HG02884 (cell line): ENCODE measurements around the gene PM20D1.
"Not testable (repeated sequence)": the region's sequence is repeated elsewhere in the genome, so short reads cannot be mapped to it uniquely, and the experiment has no call there.

Source experiments
- ATAC-seq: cut with Tn5 transposase; IDR thresholded peaks from one replicate; pipeline ENCODE4 v1.9.1; 2021; ENCODE audit warnings: mild to moderate bottlenecking, moderate library complexity; ENCODE audit not compliant: unreplicated experiment

The PM20D1 gene

DNA sequence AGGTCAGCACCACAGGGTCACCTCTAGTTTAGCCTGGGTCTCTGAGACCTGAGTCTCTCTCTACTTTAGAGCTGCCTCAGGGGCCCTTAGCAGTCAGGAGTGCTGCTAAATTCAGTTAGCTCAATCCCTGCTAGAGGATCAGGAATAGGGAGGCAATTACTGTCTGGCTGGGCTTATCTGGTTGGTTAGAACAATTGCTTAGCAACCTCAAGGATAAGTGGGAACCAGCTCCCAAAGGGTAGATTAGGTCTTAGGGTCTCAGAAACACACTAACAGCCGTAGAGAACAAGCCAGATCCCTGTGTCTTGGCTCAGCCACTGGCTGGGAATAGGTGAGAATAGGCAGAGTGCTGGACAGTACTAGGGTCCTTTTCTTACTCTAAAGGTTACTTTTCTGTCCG, 7.7 kb downstream of the PM20D1 start:
- no peak for ATAC-seq

DNA sequence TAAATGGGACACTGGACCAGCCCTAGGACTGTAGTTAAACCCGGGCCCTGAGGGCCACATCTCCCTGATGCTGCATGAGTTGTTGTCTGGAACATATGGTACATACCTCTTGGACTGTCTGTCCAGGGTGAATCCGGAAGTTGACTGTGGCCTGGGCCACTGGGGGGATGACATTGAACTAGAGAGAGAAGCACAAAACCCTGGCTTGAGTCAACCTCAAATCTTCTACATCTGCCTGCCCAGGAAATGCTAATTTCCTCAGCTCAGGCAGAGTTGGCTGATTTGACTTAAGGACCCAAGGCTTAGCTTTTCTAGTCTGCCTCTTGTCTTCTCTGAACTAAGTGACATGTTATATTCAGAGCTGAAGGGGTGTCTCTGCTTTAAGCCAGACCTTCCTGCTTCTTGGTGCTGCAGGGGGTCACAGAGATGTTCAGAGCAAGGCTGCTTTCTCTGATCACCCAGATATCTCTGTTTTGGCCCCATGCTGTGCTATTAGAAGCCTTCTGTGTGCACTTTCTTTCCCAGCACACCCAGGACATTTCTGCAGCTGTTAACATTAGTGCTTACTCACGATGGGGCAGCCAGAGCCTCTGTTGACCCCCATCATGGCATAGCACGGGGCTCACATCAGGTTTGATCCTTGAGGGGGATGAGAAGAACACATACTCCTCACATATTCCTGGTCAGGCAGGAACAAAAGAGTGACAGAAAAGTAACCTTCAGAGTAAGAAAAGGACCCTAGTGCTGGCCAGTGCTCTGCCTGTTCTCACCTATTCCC, 9.6 kb downstream of the PM20D1 start:
- ATAC-seq: no peak

DNA sequence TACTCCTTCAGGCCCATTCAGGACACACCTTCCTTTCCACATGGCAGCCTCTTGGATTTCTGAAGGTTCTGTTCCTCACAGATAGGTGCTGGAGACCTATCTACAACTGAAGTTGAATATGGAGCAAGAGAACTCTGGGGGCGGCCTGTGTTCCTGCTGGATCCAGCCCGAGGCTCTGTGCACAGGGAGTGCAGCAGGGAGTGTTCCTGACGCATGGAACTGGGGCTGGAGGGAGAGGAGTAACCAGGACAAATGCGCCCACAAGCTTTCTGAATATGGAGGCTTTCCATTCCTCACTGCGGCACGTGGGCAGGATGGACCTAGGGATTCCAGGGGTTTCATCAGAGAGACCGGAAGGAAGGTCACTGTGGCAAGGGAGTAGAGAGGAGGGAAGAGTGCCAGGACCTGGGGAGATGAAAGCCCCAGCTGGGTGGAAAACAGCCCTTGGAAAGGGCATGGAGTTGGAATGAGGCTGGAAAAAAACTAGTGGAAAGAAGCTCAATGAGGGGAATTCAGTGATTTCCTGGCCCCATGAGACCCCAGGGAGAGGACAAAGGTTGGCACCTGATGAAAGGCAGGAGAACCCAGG, 12.5 kb downstream of the PM20D1 start:
- ATAC-seq: no peak

DNA sequence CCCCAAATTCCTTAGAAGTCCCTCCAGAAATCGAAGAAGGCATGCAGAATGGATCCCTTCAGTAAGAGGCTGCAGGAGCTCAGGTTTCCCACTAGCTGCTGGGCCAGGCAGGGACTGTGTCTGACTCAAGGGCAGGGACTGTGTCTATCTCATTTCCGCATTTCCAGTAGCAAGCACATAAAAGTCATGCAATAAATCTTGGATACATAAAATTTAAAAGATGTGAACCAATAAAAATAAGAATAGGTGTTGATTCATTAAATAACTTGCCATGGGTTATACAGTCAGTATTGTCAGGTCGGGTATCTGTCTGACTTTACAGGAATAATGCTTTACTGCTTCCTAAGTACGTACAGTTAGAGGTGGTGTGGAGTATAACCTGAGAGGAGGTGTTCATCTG, 15.2 kb downstream of the PM20D1 start:
- no peak for ATAC-seq

DNA sequence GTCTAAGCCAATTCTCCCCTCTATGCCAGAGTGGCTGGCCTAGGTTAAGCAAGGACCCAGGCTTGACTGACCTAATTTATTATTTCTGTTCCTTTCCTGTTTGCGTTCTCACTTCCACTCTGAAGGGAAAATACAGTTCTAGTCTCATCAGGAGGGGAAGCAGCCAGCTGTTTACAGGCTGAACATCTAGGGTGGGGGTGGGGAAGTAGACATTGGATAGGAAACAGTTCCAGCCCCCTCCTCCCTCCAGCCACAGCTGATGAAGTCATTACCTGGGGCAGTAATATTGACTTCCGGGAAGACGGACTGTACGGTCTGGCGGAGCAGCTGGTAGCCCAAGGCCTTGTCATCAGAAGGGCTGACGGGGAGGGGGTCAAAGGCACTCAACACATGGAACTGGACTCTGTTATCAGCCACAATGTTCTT, 17.6 kb downstream of the PM20D1 start:
- no peak for ATAC-seq

DNA sequence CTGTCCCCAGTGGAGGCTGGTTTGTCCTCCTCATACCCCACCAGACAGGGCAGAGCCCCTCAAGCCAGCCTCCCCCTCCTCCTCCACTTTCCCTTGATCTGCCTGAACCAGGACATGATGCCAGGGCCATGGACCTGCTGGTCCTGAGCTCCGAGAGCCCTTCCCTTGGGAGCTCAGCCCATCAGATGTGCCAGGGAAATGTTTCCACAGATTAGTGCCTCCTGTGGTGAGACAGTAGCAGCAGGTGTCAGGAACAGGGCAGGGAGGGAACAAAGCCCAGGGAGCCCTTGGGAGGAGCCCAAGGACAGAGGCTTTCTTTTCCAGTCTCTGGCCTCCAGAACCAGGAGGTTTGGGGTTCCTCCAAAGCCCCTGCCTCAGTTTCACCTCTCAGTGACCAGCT, 22.3 kb downstream of the PM20D1 start:
- ATAC-seq: no peak

DNA sequence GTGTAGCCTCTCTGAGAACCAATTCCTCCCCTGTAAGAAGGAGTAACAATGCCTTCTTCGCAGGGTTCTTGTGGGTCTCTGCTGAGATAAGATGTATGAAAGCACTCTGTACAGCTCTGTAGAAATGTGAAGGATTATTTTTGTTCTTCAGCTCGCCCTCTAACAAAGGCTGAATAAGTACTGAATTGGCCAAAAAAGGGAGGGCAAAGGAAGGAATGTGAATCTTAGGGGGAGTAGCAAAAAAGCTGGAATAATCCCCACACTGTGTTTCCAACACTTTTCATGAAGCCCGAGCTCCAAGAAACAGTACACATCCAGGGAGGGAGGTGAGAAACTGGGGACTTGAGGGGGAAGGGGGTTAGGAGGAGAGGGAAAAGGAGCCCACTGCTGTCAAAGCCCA, 22.9 kb downstream of the PM20D1 start:
- no peak for ATAC-seq

DNA sequence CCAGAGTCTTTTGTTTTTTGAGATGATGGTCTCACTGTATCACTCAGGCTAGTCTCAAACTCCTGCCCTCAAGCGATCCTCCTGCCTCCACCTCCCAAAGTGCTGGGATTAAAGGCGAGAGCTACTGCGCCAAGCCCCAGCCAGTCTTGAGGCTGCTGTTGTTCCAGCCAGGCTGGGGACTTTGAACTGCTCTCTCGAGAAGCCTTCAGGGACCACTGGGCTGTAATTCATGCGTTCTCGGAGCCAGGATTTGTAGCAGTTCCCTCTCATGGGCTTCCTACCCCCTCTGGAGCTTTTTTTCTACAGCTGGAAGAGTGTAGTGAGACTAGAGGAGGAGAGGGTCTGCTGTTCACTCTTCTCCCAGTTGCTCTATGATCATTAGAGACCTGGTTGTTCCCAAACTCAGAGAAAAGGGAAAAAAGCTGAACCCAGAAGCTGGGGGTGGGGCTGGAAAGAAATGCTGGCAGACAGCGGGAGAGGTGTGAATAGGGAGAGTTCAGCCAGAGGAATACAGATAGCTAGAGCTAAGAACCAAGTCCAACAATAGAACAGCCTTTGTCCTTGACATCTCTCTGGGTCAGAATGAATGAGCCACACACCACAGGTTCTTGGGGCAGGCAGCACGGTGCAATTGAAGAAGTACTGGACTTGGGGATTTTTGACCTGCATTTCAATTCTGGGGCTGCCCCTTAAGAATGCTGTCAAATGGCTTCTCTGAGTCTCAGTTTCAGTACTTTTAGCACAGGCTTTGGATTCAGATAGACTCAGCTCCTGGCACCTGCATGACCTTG, 23.7 kb downstream of the PM20D1 start:
- ATAC-seq: no peak

DNA sequence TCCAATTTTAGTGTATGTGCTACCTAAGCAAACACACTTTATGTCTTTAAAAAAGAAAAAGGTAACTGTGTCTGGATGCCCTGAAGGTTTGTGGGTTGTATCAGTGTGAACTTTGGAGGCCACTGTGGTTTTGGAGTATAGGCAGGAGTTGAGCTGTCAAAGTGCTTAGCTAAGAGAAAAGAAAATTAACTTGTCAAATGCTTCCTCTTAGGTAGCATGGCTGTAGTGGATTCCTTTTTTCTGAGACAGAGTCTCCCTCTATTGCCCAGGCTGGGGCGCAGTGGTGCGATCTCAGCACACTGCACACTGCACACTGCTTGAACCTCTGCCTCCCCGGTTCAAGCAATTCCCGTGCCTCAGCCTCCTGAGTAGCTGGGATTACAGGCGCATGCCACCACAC, 25.8 kb downstream of the PM20D1 start:
- no peak for ATAC-seq

DNA sequence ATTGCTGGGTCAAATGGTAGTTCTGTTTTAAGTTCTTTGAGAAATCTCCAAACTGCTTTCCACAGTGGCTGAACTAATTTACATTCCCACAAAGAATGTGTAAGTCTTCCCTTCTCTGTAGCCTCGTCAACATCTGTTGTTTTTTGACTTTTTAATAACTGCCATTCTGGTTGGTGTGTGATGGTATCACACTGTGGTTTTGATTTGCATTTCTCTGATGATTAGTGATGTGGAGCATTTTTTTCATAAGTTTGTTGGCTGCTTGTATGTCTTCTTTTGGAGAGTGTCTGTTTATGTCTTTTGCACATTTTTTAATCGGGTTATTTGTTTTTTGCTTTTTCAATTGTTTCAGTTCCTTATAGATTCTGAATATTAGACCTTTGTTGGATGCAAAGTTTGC, 26.7 kb downstream of the PM20D1 start:
- ATAC-seq: not testable (repeated sequence)

DNA sequence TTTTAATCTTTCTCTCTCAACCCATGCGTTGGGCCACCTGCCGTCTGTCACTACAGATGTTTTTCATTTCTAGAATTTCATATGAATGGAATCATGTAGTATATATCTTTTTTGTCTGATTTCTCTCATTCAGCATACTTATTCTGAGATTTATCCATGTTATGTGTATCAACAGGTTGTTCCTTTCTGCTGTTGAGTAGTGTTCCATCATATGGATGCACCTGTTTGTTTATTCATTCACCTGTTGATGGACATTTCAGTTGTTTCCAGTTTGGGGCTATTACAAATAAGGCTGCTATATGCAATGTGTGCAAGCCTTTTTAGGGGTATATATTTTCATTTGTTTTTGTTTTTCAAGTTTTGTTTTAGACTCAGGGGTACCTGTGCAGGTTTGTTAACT, 27.5 kb downstream of the PM20D1 start:
- ATAC-seq: no peak

DNA sequence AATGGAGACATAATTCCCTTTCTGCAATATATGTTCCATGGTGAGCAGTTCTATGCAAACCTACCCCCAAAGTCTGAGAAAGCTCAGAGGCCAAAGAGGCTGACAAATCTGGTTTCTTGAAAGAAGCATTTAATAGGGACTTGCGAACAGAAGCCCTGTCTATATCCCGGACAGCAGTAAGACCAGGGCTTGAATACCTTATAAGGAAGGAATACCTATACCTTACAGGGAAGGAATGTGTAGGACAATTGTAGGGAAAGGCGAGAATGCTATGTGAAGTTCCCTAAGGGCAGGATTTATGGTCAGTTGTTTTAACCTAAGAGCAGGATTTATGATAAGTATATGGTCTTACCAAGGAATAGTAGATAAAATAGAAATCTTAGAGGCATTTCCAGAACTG, 31.9 kb downstream of the PM20D1 start:
- ATAC-seq: no peak

DNA sequence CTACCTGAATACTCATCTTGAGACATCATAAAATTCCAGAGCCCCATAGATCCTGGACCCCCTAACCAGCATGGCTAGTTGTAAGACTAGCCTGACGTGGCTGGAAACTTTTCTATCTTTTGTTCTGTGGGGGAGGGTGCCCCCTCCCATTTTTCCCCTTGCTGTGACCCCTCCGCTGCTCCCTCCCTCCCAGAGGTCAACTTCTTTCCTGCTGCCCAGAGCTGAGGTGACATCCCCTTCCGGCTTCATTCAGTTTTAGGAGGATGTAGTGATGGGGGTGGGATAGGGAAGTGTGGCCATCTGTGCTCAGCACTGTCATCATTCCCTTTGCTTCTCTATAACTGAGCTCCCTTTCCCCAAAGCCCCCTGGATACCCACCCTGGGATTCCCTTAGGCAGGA, 32.6 kb downstream of the PM20D1 start:
- ATAC-seq: no peak

DNA sequence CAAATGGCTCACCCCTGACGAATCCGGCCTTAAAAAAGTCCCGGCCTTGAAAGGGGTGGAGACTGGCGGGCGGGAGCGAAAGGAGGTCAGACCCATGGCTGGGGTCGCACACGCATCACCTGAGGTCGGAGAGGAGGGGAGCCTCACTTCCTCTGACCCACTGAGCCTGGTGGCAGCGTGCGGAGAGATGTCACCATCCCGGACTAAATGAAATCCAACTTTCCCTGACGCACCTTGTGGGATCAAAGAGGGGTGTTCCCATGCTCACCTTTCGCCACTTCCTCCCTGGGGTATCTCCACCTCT, 36.2 kb downstream of the PM20D1 start:
- ATAC-seq: no peak

DNA sequence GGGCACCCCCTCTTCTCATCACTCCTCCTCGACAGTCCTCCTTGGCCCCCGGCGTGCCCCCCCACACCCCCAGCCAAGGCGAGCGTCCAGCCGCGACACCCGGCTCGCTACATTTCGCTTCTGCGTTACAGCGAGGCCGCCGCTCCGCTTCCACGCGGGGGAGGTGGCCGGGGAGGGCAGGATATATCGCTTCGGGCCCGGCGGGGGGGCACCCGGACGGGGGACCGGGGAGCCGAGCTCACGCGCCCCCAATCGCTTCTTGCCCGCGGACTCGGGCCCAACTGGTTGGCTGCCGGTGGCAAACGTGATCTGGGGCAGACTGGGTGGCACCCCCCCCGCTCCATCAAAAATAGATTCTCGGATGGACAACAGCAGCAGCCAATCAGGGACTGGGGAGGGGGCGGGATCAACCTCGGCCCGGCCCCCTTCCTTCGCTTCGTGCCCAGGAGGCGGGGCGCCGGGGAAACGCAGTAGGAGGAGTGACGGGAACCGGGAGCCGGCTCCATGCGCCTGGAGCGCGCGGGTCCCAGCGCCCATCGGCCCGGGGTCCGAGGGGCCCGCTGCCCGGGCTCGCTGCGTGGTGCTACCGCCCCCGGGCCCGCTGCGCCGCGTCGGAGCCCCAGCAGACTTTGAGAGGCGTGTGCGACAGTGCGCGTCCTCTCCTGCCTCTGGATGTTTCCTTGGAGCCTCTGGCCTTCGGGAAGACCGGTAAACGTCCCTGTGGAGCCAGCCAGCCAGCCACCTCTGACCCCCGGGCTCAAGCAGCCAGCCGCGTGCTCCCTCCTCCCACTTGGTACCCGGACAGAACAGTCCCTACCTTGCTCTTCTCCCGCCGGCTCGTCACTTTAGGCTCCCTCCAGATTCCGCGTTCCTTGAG, 36.8 kb downstream of the PM20D1 start, which contains the start of gene SLC41A1:
Gene SLC41A1 (minus strand): TSS at position 321 of the 877 bp plus-strand sequence. CDS start 2,757 bp downstream, outside the sequence.
- ATAC-seq: peak; percentile 93

DNA sequence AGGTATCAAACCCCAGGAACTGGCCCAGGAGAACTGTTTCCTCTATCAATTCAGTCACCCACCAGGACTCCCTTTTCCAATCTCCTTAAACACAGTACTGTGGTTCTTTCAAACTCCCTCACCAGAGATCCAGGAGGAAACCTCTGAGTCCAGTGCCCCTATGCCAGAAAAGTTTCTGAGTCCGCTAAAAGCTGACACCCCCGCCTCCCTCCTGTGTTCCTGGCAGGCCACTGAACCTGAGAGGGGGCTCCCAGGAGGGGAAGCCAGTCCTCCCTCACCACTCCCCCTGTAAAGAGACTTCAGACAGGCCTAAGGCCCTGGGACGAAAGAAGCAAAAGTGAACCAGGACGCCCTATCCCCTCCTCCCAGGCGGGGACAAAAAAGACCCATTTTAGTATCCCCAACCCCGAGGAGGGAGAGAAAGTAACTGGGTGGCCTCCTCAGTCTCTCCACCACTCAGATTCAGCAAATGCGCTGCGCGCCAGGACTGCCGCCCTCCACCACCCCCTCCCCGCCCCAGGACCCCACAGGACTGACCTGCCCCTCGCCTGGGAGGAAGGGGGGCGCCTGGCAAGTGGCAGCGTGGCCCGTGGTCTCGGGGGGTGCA, 37.6 kb downstream of the PM20D1 start:
- ATAC-seq: no peak

DNA sequence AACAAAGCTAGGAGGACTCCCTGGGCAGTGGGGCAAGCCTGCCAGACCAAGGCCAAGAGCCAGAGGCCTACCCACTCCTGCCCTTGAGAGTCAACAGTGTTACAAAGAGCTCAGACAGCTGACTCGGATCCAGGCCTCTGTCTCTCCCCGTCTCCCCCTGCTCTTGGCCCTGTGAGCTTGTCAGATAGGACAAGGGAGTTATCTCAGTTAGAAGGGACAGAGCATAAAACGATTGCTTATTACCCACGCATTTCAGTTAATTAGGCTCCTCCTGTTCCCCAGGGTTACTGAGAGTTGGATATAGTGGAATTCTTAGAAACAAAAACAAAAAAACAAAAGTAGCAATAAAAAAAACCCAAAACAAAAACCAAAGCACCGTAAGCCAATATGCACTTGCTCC, 38.3 kb downstream of the PM20D1 start:
- ATAC-seq: no peak

DNA sequence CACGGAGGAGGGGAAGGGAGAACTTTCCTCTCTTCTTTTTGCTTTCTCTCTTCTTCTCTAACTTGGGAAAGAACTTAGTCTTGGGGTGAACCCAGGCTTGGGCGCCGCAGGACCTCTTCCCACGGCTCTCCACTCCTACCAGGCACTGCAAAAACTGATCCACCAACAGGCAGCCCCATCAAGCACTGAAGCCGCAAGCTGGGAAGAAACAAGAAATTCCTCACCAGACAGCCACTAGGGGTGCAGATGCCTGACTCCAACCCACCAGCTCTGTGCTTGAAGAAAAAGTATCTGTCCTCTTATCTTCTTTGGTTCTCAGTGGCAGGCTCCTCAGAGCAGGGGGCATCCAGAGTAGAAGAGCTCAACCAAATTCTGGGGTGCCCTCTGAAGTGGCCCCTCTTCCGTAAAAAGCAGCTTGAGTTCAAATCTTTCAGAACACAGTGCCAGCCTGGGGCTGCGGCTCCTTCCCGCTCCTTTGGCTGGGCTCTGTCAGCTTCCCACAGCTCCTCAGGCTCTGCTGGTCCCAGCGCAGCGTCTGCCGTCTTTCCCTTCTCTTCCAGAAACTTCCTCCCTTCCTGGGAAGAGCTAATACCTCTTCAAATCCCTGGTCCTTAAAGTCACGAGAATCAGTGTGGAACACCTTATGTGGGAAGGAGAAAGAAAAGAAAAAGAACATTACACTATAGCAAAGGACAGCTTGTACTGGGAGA, 39.3 kb downstream of the PM20D1 start:
- no peak for ATAC-seq

DNA sequence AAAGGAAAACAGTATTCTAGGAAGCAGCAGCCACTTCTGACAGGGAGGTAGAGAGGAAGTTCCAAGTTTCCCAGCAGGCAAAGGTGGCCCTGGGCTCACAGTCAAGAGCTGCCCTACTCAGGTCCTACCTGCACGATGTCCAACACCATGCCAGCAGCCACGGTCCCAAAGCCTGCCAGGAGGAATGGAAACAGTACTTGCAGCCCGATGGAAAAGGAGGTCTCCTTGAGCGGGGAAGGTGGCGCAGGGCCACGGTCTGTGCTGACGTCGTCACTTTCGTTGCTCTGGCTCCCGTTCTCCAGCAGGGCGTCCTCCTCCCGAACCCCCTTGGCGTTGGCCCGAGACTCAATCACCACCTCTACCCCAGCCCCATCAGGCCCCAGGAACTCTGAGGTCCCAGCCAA, 40.0 kb downstream of the PM20D1 start:
- no peak for ATAC-seq

DNA sequence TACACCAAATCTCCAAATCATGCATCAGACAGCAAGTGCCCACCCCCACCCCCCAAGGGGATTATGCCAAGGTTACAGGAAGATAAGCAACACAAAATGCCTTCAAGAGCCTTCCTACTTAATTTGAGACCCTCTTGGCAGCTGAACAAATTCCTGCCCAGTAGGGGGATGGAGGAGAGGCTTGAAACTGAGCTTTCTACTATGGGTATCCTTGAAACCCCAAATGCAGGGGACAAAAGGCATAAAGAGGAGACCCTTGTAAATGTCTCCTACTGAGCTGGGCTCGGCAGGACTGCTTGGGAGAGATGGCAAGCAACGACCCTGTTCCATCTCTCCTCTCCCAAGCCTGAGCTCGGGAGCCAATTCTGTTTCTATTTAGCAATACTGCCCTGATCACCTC, 40.5 kb downstream of the PM20D1 start:
- ATAC-seq: no peak
